A673 (cell line): ENCODE data around the gene RGS17. TPM values are rescaled to one million over a fixed set of nuclear protein-coding genes. Genes with fewer than 3 reads are reported as not detected.
"Not testable (repeated sequence)": the region's sequence is repeated elsewhere in the genome, so short reads cannot be mapped to it uniquely, and the experiment has no call there.

Source experiments
- BruUV-seq: library from RNA; stranded (reverse); fragments of 400-500 nt; replicated peaks from 2 replicates; lab custom pipeline; 2021; lab: Mats Ljungman, UMichigan
- CTCF ChIA-PET: fragments of 300-600 bp; sonication (Branson Sonifier 250); formaldehyde crosslinking; loops from one replicate; lab custom pipeline; 2022; ENCODE audit warnings: antibody characterized with exemption; lab: Charles Lee
- POLR2A ChIA-PET: fragments of 300-600 bp; sonication (Branson Sonifier 250); formaldehyde crosslinking; loops from one replicate; lab custom pipeline; 2022; ENCODE audit warnings: antibody characterized with exemption; ENCODE audit not compliant: low non-redundant PET; lab: Charles Lee
- DNase-seq: peaks from one replicate; pipeline ENCODE4 v3.0.0-alpha.2; 2015; ENCODE audit warnings: low spot score
- H3K27ac ChIP-seq: fragments of 200-600 bp; sonication (generic); 2 replicates; pipeline ENCODE4 v1.5.1; 2016; ENCODE audit warnings: mixed run types, low read depth, mild to moderate bottlenecking, mixed read lengths, antibody characterized with exemption, low read length; ENCODE audit not compliant: poor library complexity, severe bottlenecking
- H3K27me3 ChIP-seq: fragments of 200-600 bp; sonication (generic); replicated peaks from 2 replicates; pipeline ENCODE4 v1.6.1; 2017; ENCODE audit warnings: mixed run types, low read depth, mild to moderate bottlenecking, mixed read lengths, antibody characterized with exemption, low read length; ENCODE audit not compliant: insufficient read depth, poor library complexity
- H3K36me3 ChIP-seq: fragments of 200-600 bp; sonication (generic); 2 replicates; pipeline ENCODE4 v1.6.1; 2016; ENCODE audit warnings: mixed run types, mild to moderate bottlenecking, mixed read lengths, antibody characterized with exemption, low read length; ENCODE audit not compliant: insufficient read depth, poor library complexity, severe bottlenecking
- H3K4me1 ChIP-seq: fragments of 200-600 bp; sonication (generic); 2 replicates; pipeline ENCODE4 v1.6.1; 2017; ENCODE audit warnings: mixed run types, mild to moderate bottlenecking, mixed read lengths, antibody characterized with exemption, low read length; ENCODE audit not compliant: insufficient read depth, poor library complexity, severe bottlenecking
- H3K4me3 ChIP-seq: fragments of 200-600 bp; sonication (generic); 2 replicates; pipeline ENCODE4 v1.5.1; 2016; ENCODE audit warnings: low read depth, mixed run types, mild to moderate bottlenecking, mixed read lengths, low read length; ENCODE audit not compliant: poor library complexity, severe bottlenecking
- H3K9me3 ChIP-seq: fragments of 200-600 bp; sonication (generic); 2 replicates; pipeline ENCODE4 v1.6.1; 2016; ENCODE audit warnings: mixed run types, low read depth, mild to moderate bottlenecking, mixed read lengths, antibody characterized with exemption, low read length; ENCODE audit not compliant: poor library complexity, severe bottlenecking
- CTCF ChIP-seq: fragments of 300-800, 200-600 bp; sonication (generic); conservative IDR thresholded peaks from 2 replicates; pipeline ENCODE4 v1.5.1; 2017; ENCODE audit warnings: low read depth, mild to moderate bottlenecking, antibody characterized with exemption, low read length, moderate library complexity, mixed read lengths
- EZH2 ChIP-seq: fragments of 200-600 bp; sonication (generic); IDR thresholded peaks from 2 replicates; pipeline ENCODE4 v1.6.1; 2017; ENCODE audit warnings: borderline replicate concordance, low read depth, mild to moderate bottlenecking, mixed read lengths, antibody characterized with exemption, low read length; ENCODE audit not compliant: poor library complexity, severe bottlenecking
- intact Hi-C: fragments of 100-400 bp; cut with micrococcal nuclease; formaldehyde crosslinking; loops from one replicate; pipeline ENCODE4 v1.10.0; 2022; ENCODE audit not compliant: unreplicated experiment
- total RNA-seq: library from RNA; stranded (reverse); gene quantifications from 2 replicates; pipeline ENCODE4 v1.2.3, GENCODE V29; 2021

The RGS17 gene
- total RNA-seq, 1 experiment from 2014 or later, result 2.4 TPM

GRCh38 chr6:153138930-153139329 is 7.8 kb upstream of the RGS17 start:
- Histone ChIP-seq H3K4me1 (no peaks in the 10 kb centered on the region), H3K36me3 (no peaks in the 10 kb centered on the region), H3K9me3 (no peaks in the 10 kb centered on the region), H3K4me3 (no peak overlapping the region), H3K27ac (no peak overlapping the region), H3K27me3 (no peaks in the 10 kb centered on the region)
- POLR2A ChIA-PET, result no interaction called here
- CTCF ChIA-PET, result no interaction called here
- BruUV-seq, result no TSS peak
- DNase-seq, result no peak
- no peak for TF ChIP-seq EZH2
- TF ChIP-seq CTCF, result no peak
- intact Hi-C loops, result no loop called here

- POLR2A ChIA-PET, result no interaction called here
- Histone ChIP-seq H3K4me3 (no peak overlapping the region), H3K36me3 (no peaks in the 10 kb centered on the region), H3K27ac (no peak overlapping the region), H3K9me3 (no peaks in the 10 kb centered on the region), H3K27me3 (no peaks in the 10 kb centered on the region), H3K4me1 (peaks cover 5% of the 10 kb centered on the region)
- TF ChIP-seq CTCF (no peak), EZH2 (no peak)
- BruUV-seq, result no TSS peak
- no peak for DNase-seq
- intact Hi-C loops, result no loop called here
- CTCF ChIA-PET, result no interaction called here
These were observed 4.6 kb upstream of the RGS17 start for GRCh38 chr6:153135681-153136080.

- peaks cover 19% of the 10 kb centered on the region for H3K27me3 ChIP-seq
- H3K27ac ChIP-seq, CTCF ChIA-PET, BruUV-seq, H3K9me3 ChIP-seq, H3K36me3 ChIP-seq, DNase-seq, H3K4me3 ChIP-seq, POLR2A ChIA-PET: not testable (repeated sequence)
- peaks cover 10% of the 10 kb centered on the region for H3K4me1 ChIP-seq
- intact Hi-C loops, result loop anchor here (5.0 kb wide), 1 partner anchor 179 kb away; no protein-coding TSS in a partner anchor
These were observed 2.6 kb upstream of the RGS17 start for GRCh38 chr6:153133667-153134066.

- H3K4me1 ChIP-seq, result peaks cover 10% of the 10 kb centered on the region
- ChIA-PET CTCF (no interaction called here), POLR2A (no interaction called here)
- TF ChIP-seq CTCF, result no peak
- TF ChIP-seq EZH2, result no peak
- H3K27ac ChIP-seq, result no peak overlapping the region
- no TSS peak for BruUV-seq
- peak overlapping the region; percentile 76 for H3K4me3 ChIP-seq
- H3K9me3 ChIP-seq, result no peaks in the 10 kb centered on the region
- DNase-seq, result no peak
- intact Hi-C loops, result loop anchor here (5.0 kb wide), 1 partner anchor 182 kb away; no protein-coding TSS in a partner anchor
- H3K27me3 ChIP-seq, result peaks cover 50% of the 10 kb centered on the region
- H3K36me3 ChIP-seq, result no peaks in the 10 kb centered on the region
These were observed 506 bp downstream of the RGS17 start for GRCh38 chr6:153130515-153131036.
